ENCODE data around the gene C1orf21.
A peak's percentile ranks its signal among the peaks of the same experiment; 100 is the strongest.

C1orf21 gene

DNA sequence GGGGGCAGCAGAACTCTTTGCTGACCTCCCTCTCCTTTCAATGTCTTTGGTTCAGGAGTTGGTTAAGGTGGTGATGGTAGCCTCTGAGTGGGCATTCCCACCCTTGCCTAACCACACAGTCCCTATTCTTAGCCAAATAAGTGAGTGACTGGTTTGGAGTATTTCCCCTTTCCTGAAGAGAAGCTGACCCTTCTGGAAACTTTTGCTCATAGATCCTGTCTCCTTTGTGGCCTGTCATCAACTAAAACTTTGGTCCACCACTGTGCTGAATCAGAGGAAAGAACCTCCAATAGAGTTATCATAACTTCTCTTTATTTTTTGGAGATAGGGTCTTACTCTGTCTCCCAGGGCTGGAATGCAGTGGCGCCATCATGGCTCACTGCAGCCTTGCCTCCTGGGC is 31.1 kb downstream of the C1orf21 start:
- DNase-seq: no peak

GRCh38 chr1:184418652-184419349 is 32.0 kb downstream of the C1orf21 start:
- no peak for DNase-seq

DNA sequence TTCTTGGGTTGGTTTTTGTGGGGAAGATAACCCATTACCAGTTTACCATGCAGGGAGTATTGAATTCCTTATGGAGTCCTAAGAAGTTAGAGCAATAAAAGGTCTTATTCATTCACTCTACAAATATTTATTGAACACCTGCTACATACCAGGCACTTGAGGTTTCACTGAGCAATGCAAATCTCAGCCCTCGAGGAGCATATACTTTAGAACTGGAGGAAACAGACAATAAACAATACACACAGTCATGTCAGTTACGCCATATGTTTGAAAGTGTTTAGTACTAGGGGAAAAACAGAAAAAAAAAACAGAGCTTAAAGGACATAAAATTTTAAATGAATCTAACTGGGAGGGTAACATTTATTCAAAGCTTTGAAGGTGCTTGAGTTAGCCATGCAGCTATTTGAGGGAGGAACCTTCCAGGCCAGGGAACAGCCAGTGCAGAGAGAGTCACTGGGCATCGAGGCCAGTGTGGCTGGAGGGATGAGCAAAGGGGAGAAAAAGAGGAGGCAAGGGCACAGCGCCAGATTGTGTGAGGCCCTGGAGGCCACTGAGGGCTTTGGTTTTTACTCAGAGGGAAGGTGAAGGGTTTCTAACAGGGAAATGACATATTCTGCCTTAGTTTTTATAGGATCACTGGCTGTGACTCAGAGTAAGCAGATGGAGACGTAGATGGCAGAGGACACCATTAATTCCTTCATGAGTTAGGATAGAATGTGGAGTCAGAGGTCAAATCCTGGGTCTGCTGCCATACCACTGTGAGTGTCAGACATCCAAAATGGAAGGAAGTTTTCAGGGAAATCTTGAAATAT is 32.7 kb downstream of the C1orf21 start:
- peak; percentile 44 for DNase-seq

GRCh38 chr1:184422490-184423233 is 35.8 kb downstream of the C1orf21 start:
- DNase-seq: no peak

- no peak for DNase-seq
These were observed 36.8 kb downstream of the C1orf21 start for GRCh38 chr1:184423649-184424048.

DNA sequence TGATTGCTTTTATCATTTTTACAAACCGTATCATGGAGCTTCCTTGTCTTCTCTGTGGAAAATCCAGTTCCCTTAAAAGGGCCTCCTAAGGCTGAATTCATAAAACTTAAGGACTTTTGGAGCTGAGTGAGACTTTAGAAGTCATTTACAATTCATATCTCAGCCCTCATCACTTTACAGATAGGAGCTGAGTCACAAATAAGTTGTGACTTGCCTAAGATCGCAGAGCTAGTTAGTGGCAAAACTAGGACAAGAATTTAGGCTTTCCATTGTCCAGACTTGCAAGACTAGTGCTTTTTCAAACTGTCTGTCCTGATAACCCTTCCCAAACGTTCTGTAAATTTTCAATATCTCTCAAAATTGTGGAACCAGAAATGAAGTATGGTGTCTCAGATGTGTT is 37.3 kb downstream of the C1orf21 start:
- DNase-seq: no peak

GRCh38 chr1:184424945-184425344 is 38.1 kb downstream of the C1orf21 start:
- no peak for DNase-seq

GRCh38 chr1:184425449-184426277 is 38.8 kb downstream of the C1orf21 start:
- DNase-seq: no peak

- DNase-seq: no peak
These were observed 39.4 kb downstream of the C1orf21 start for GRCh38 chr1:184426278-184426674.

DNA sequence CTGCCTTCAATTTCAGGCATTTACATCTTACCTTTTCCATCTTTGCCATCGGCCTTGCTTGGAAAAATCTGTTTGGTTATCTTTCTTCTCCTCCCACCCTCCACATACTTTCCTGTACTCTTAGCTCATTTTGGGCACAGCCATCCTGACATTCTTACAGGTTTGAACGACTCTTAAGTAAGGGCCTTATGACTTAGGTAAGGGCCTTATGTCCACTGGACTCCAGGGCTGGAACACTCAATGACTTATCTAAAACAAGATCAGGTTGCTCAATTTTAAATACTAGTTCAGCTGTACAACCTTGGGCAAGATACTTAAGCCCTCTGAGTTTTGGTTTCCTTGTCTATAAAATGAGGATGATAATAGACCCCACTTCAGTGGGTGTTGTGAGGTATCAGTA is 40.9 kb downstream of the C1orf21 start:
- no peak for DNase-seq

GRCh38 chr1:184428604-184429003 is 41.8 kb downstream of the C1orf21 start:
- no peak for DNase-seq

- no peak for DNase-seq
These were observed 42.5 kb downstream of the C1orf21 start for GRCh38 chr1:184429335-184429734.

GRCh38 chr1:184433956-184434502 is 47.2 kb downstream of the C1orf21 start:
- no peak for DNase-seq

DNA sequence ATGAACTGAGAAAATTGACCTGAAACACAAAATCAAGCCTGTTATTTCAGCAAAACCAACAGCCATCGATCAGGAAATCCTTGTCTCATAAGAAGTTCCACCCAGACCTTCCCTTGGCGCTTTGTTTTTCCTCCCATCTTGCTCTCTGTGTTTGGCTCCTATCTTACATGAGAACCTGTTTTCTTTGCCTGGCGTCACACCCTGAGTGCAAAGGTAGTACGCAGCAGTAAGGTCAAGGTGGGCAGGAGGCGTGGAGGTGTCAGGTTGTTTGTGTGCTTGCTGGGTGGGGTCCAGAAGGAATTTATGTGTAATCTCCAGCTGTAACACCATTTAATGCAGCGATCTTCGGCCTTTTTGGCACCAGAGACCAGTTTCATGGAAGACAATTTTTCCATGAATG is 50.5 kb downstream of the C1orf21 start:
- DNase-seq: no peak

DNA sequence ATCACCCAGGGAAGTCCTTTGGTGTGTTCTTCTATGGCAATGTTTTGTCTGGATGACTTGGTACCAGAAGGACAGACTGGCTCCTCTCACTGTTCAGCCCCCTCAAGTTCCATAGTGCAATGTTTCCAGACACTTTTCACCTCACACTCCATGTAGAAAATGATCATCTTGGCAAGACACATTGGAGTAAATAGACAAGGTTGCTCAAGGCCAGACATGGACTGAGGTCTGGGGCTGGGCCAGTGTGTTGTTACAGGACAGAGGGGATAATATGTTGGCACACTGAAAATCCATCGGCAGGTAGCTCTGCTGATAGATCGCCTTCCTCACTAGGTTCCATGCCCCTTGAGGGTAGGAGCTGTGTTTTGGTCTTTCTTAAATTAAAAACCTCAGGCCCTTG is 51.5 kb downstream of the C1orf21 start:
- no peak for DNase-seq

DNA sequence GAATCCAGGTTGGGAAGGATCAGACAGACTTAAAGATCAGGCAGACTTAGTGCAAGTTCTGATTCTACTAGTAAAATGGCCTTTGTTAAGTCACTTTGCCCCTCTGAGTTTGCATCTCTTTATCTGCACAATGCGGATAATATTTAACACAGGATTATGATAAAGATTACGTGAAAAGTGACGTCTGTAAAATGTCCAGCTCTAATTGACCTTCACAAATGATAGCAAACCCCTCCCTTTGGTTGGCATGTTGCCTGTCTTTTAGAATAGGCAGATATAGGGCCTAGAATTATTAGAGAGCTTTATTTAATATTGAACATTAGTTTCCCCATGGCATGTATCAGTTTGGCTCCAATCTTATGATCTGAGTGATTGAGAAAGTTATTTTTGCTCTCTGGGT is 55.4 kb downstream of the C1orf21 start:
- DNase-seq: no peak

DNA sequence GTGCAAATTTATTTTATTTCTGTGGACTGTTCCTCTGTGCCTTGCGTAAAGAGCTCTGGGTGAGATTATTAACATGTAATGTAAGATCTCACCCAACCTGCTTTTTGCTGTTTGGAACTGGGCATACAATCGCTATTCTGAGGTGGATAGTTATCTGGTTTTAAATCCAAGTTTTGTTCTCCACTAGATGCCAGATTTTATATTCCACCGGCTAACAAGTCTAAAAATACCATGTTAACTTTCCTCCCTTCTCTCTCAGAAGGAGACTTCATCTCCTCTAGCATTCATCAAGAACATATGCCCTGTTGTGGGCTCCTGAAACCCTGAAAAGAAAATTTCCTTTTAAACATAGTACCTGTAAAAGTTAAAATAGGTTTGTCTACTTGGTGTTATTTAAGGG is 56.4 kb downstream of the C1orf21 start:
- DNase-seq: no peak

DNA sequence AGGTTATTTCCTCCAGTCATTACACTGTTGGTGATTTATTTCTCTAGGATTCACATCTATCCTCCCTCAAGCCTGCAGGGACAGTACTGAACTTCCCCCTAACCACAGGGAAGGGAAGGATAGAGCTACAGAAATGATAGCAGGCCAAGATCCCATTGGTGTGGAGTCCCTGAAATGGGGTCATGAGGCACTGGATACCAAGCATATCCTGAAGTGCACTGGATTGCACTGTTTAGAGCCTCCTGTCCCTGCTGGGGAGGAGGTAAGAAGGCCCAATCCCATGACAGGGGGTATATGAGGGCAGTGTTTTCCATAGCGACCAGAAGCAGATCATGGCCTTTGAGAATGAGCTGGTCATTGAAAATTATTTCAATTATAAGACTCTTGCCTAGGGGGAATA is 56.8 kb downstream of the C1orf21 start:
- no peak for DNase-seq

- no peak for DNase-seq
These were observed 59.2 kb downstream of the C1orf21 start for GRCh38 chr1:184445997-184446396.

GRCh38 chr1:184447651-184448185 is 60.9 kb downstream of the C1orf21 start:
- DNase-seq: no peak

DNA sequence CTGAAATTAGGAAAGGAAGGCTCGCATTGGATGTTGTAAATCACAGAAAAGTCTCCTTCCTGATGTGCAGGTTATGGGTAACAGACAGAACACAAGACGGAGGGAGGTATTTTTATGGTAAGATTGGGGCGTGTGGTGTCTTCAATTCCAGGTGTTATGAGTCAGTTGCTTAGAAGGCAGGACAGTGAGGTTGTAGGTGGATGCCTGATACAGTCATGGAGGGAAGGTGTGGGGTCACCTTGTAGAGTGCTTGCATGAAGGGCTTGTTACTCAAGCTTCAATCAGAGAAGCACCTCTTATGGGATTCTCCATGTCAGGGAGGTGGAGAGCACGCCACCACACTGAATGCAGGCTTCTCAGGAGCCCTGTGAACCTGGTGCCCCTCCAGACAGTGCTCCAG is 63.1 kb downstream of the C1orf21 start:
- no peak for DNase-seq

DNA sequence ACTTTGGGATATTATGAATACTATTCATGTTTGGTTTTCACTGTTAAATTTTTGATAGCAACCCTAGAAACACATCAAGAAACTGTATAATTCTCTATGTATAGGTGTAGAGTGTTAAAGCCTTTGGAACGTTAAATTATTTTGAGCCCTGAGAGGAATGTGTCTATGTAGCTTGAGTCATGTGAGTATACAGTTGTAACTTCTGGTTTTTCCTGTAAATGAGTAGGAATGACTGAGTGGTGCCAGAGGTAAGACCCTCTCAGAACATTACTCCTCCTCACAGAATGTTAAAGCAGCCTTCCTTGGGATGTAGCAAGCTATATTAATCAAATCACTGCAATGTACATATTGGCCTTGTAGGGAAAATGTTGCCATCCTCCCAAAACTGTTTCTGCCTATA is 69.0 kb downstream of the C1orf21 start:
- no peak for DNase-seq
